ENCODE results near the gene SCARF2. TPM values are rescaled to one million over a fixed set of nuclear protein-coding genes. Genes with fewer than 3 reads are reported as not detected.
A peak's percentile ranks its signal among the peaks of the same experiment; 100 is the strongest.
"Not testable (repeated sequence)": the region's sequence is repeated elsewhere in the genome, so short reads cannot be mapped to it uniquely, and the experiment has no call there.

Gene SCARF2
- total and polyA plus RNA-seq, 5 experiments from 2014 or later: 0.07 to 3.1 (median 0.51) TPM

GRCh38 chr22:20458530-20459151 lies 21.0 kb upstream of the SCARF2 start:
- Mint-ChIP-seq H3K9me3 (no peaks in the 10 kb centered on the region), H3K4me3 (peak overlapping the region in 1 of 10 donors; percentile 41), H3K4me1 (peaks cover 27 to 63% (median 49%) of the 10 kb centered on the region in 4 donors), H3K27ac (peak overlapping the region in 4 of 10 donors; percentile 53 to 81 (median 68)), H3K27me3 (no peaks in the 10 kb centered on the region), H3K36me3 (peaks cover 0 to 39% (median 18%) of the 10 kb centered on the region in 3 donors)
- no peak for ATAC-seq
- no peak for DNase-seq
- POLR2A ChIA-PET: interaction anchor here (0.7 to 1.3 kb wide), 2 partner anchors 31 to 99 kb away, joined by 4 to 8 read pairs; no protein-coding TSS in a partner anchor

- Mint-ChIP-seq H3K27ac (peak overlapping the region in 4 of 10 donors; percentile 22 to 67 (median 44)), H3K4me1 (peaks cover 24 to 55% (median 40%) of the 10 kb centered on the region in 4 donors), H3K9me3 (no peaks in the 10 kb centered on the region), H3K36me3 (peaks cover 0 to 42% (median 20%) of the 10 kb centered on the region in 3 donors), H3K4me3 (no peak overlapping the region), H3K27me3 (no peaks in the 10 kb centered on the region)
- POLR2A ChIA-PET: interaction anchor here (0.7 to 1.8 kb wide), 3 partner anchors 32 to 40 kb away, joined by 4 to 13 read pairs (median 8); no protein-coding TSS in a partner anchor
- DNase-seq (no peak), ATAC-seq (no peak)
Observed at GRCh38 chr22:20457506-20458240, 20.0 kb upstream of the SCARF2 start.

GRCh38 chr22:20456722-20457076 lies 19.1 kb upstream of the SCARF2 start:
- no peak for ATAC-seq
- POLR2A ChIA-PET: interaction anchor here (0.9 to 1.8 kb wide), 5 partner anchors 28 to 101 kb away, joined by 4 to 13 read pairs (median 4); no protein-coding TSS in a partner anchor
- H3K36me3 Mint-ChIP-seq: peaks cover 0 to 50% (median 20%) of the 10 kb centered on the region in 3 donors
- H3K27me3 Mint-ChIP-seq: no peaks in the 10 kb centered on the region
- DNase-seq: no peak
- H3K4me1 Mint-ChIP-seq: peaks cover 22 to 47% (median 35%) of the 10 kb centered on the region in 4 donors
- H3K9me3 Mint-ChIP-seq: no peaks in the 10 kb centered on the region
- H3K4me3 Mint-ChIP-seq: peak overlapping the region in 1 of 10 donors; percentile 30
- peak overlapping the region in 9 of 10 donors; percentile 21 to 90 (median 77) for H3K27ac Mint-ChIP-seq

- ATAC-seq: peak; percentile 98 to 100
- POLR2A ChIA-PET: interaction anchor here (0.9 to 1.8 kb wide), 5 partner anchors 27 to 101 kb away, joined by 4 to 13 read pairs (median 4); no protein-coding TSS in a partner anchor
- H3K36me3 Mint-ChIP-seq: peaks cover 0 to 55% (median 20%) of the 10 kb centered on the region in 3 donors
Observed at GRCh38 chr22:20456064-20456721, 18.6 kb upstream of the SCARF2 start.

GRCh38 chr22:20455709-20456063 lies 18.1 kb upstream of the SCARF2 start:
- DNase-seq (no peak), ATAC-seq (no peak)
- Mint-ChIP-seq H3K4me3 (no peak overlapping the region), H3K27me3 (no peaks in the 10 kb centered on the region), H3K27ac (peak overlapping the region in 2 of 10 donors; percentile 21 to 67), H3K4me1 (peaks cover 22 to 39% (median 30%) of the 10 kb centered on the region in 4 donors), H3K9me3 (no peaks in the 10 kb centered on the region), H3K36me3 (peaks cover 0 to 53% (median 16%) of the 10 kb centered on the region in 3 donors)
- POLR2A ChIA-PET: interaction anchor here (1.1 to 1.8 kb wide), 5 partner anchors 27 to 102 kb away, joined by 4 to 13 read pairs (median 5); no protein-coding TSS in a partner anchor

More at GRCh38 chr22:20456064-20456721, 18.6 kb upstream of the SCARF2 start:
- peaks cover 22 to 44% (median 35%) of the 10 kb centered on the region in 4 donors for H3K4me1 Mint-ChIP-seq
- peak; percentile 65 to 88 (median 76) for DNase-seq
- H3K4me3 Mint-ChIP-seq: peak overlapping the region in 3 of 10 donors; percentile 30 to 51 (median 46)
- no peaks in the 10 kb centered on the region for H3K27me3 Mint-ChIP-seq
- no peaks in the 10 kb centered on the region for H3K9me3 Mint-ChIP-seq
- H3K27ac Mint-ChIP-seq: peak overlapping the region; percentile 21 to 90 (median 74)

- POLR2A ChIA-PET: interaction anchor here (1.5 kb wide), 1 partner anchor 11 kb away, joined by 8 read pairs; no protein-coding TSS in a partner anchor
- Mint-ChIP-seq H3K36me3 (peaks cover 0 to 44% (median 6%) of the 10 kb centered on the region in 3 donors), H3K4me1 (peaks cover 14 to 22% (median 16%) of the 10 kb centered on the region in 4 donors), H3K27ac (no peak overlapping the region), H3K4me3 (no peak overlapping the region), H3K9me3 (no peaks in the 10 kb centered on the region), H3K27me3 (no peaks in the 10 kb centered on the region)
- DNase-seq: no peak
- no peak for ATAC-seq
Observed at GRCh38 chr22:20453222-20453621, 15.6 kb upstream of the SCARF2 start.

- no peaks in the 10 kb centered on the region for H3K9me3 Mint-ChIP-seq
- no peak overlapping the region for H3K4me3 Mint-ChIP-seq
- H3K36me3 Mint-ChIP-seq: peaks cover 0 to 43% (median 6%) of the 10 kb centered on the region in 3 donors
- H3K4me1 Mint-ChIP-seq: peaks cover 14 to 18% (median 15%) of the 10 kb centered on the region in 4 donors
- POLR2A ChIA-PET: no interaction called here
- DNase-seq (no peak), ATAC-seq (no peak)
- no peaks in the 10 kb centered on the region for H3K27me3 Mint-ChIP-seq
- no peak overlapping the region for H3K27ac Mint-ChIP-seq
Observed at GRCh38 chr22:20451920-20452319, 14.3 kb upstream of the SCARF2 start.

GRCh38 chr22:20451129-20451778 lies 13.6 kb upstream of the SCARF2 start:
- H3K36me3 Mint-ChIP-seq: peaks cover 0 to 46% (median 6%) of the 10 kb centered on the region in 3 donors
- POLR2A ChIA-PET: not testable (repeated sequence)

GRCh38 chr22:20450551-20450906 lies 12.9 kb upstream of the SCARF2 start:
- POLR2A ChIA-PET: no interaction called here
- DNase-seq (no peak), ATAC-seq (no peak)
- H3K36me3 Mint-ChIP-seq: peaks cover 0 to 47% (median 8%) of the 10 kb centered on the region in 3 donors
- no peaks in the 10 kb centered on the region for H3K27me3 Mint-ChIP-seq
- no peaks in the 10 kb centered on the region for H3K9me3 Mint-ChIP-seq
- no peak overlapping the region for H3K4me3 Mint-ChIP-seq
- peaks cover under 1 to 6% (median 3%) of the 10 kb centered on the region in 4 donors for H3K4me1 Mint-ChIP-seq
- no peak overlapping the region for H3K27ac Mint-ChIP-seq

More at GRCh38 chr22:20451129-20451778, 13.6 kb upstream of the SCARF2 start:
- H3K27me3 Mint-ChIP-seq, ATAC-seq, H3K9me3 Mint-ChIP-seq, H3K4me3 Mint-ChIP-seq, H3K27ac Mint-ChIP-seq, DNase-seq: not testable (repeated sequence)
- peaks cover 8 to 12% (median 10%) of the 10 kb centered on the region in 4 donors for H3K4me1 Mint-ChIP-seq

GRCh38 chr22:20449819-20450550 lies 12.4 kb upstream of the SCARF2 start:
- Mint-ChIP-seq H3K27me3 (no peaks in the 10 kb centered on the region), H3K4me3 (no peak overlapping the region), H3K4me1 (peaks cover 0 to 4% (median 2%) of the 10 kb centered on the region in 4 donors), H3K9me3 (no peaks in the 10 kb centered on the region), H3K27ac (no peak overlapping the region), H3K36me3 (peaks cover 0 to 47% (median 6%) of the 10 kb centered on the region in 3 donors)
- DNase-seq (no peak), ATAC-seq (no peak)
- POLR2A ChIA-PET: no interaction called here

GRCh38 chr22:20448630-20449029 lies 11.0 kb upstream of the SCARF2 start:
- Mint-ChIP-seq H3K36me3 (peaks cover 0 to 56% (median 16%) of the 10 kb centered on the region in 3 donors), H3K4me1 (peaks cover 0 to 2% (median under 1%) of the 10 kb centered on the region in 4 donors), H3K4me3 (no peak overlapping the region), H3K27me3 (no peaks in the 10 kb centered on the region), H3K9me3 (no peaks in the 10 kb centered on the region), H3K27ac (no peak overlapping the region)
- POLR2A ChIA-PET: no interaction called here
- DNase-seq: no peak
- ATAC-seq: no peak
